ENCODE data around the gene CD1D.

GRCh38 chr1:158177700-158178450 is 2.8 kb upstream of the CD1D start:
- TF ChIP-seq CTCF (IDR thresholded peaks at IDR 0.05 in 8 of 11, conservative IDR thresholded peaks at IDR 0.05 in 3 of 11), result no peak
- no peak for TF ChIP-seq POLR2A (IDR thresholded peaks at IDR 0.05)
- TF ChIP-seq POLR2AphosphoS5 (IDR thresholded peaks at IDR 0.05), result peak; percentile 53 to 73 (median 69)

All from spleen (tissue), 7 donors.